Measurements from ENCODE around the gene C11orf21. TPM values are rescaled to one million over a fixed set of nuclear protein-coding genes. Genes with fewer than 3 reads are reported as not detected.

C11orf21 gene
- total and polyA plus RNA-seq, 10 of the 15 experiments (the other 5 are each of a cell fraction or from before 2014, with no cell fraction given), result 0.04 to 0.26 (median 0.11) TPM; not detected in 7

DNA sequence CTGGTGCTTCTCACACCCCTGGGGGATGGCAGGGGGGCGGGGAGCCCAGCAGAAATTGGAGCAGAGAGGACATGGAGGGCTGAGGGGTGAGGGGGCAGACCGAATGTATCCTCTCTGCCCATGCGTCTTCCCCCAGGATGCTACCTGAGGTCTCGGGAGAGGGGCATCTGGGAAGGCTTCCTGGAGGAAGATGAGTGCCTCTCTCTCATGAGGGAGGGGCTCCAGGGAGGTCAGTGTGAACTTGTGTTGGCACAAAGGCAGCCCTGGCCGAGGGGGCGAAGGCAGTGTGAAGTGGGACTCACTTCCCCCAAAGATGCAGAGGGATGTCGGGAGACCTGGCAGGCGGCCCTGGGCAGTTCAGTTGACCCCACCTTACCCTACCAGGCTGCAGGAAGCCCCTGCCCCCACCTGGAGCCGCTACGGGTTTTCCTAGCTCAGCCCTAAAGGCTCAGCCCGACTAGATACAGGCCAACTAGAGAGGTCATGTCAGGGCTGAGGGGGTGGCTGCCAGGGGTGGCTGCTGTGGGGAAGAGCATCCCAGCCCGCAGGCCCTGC lies 41.7 kb downstream of the C11orf21 start:
- FAIRE-seq (no peak), ATAC-seq (no peak)
- TF ChIP-seq, protein P1, sequence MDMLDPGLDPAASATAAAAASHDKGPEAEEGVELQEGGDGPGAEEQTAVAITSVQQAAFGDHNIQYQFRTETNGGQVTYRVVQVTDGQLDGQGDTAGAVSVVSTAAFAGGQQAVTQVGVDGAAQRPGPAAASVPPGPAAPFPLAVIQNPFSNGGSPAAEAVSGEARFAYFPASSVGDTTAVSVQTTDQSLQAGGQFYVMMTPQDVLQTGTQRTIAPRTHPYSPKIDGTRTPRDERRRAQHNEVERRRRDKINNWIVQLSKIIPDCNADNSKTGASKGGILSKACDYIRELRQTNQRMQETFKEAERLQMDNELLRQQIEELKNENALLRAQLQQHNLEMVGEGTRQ (IDR thresholded peaks at IDR 0.05; ENCODE audit: borderline replicate concordance, low read depth, low read length), result no peak
- TF ChIP-seq ETV6 (conservative IDR thresholded peaks at IDR 0.05 in 1 of 2, IDR thresholded peaks at IDR 0.05 in 1 of 2; ENCODE audit: borderline replicate concordance in 1 of 2, low read depth in 1 of 2) (no peak), POU2F2 (IDR thresholded peaks at IDR 0.05; ENCODE audit: borderline replicate concordance, low read depth, low read length) (no peak), DPF2 (IDR thresholded peaks at IDR 0.05) (no peak), IKZF1 (conservative IDR thresholded peaks at IDR 0.05) (no peak), BACH1 (IDR thresholded peaks at IDR 0.05; ENCODE audit: borderline replicate concordance) (no peak), ZNF207 (IDR thresholded peaks at IDR 0.05; ENCODE audit: borderline replicate concordance) (no peak)
- TF ChIP-seq, protein P2, sequence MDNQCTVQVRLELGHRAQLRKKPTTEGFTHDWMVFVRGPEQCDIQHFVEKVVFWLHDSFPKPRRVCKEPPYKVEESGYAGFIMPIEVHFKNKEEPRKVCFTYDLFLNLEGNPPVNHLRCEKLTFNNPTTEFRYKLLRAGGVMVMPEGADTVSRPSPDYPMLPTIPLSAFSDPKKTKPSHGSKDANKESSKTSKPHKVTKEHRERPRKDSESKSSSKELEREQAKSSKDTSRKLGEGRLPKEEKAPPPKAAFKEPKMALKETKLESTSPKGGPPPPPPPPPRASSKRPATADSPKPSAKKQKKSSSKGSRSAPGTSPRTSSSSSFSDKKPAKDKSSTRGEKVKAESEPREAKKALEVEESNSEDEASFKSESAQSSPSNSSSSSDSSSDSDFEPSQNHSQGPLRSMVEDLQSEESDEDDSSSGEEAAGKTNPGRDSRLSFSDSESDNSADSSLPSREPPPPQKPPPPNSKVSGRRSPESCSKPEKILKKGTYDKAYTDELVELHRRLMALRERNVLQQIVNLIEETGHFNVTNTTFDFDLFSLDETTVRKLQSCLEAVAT (IDR thresholded peaks at IDR 0.05), result no peak
- TF ChIP-seq, protein P3, sequence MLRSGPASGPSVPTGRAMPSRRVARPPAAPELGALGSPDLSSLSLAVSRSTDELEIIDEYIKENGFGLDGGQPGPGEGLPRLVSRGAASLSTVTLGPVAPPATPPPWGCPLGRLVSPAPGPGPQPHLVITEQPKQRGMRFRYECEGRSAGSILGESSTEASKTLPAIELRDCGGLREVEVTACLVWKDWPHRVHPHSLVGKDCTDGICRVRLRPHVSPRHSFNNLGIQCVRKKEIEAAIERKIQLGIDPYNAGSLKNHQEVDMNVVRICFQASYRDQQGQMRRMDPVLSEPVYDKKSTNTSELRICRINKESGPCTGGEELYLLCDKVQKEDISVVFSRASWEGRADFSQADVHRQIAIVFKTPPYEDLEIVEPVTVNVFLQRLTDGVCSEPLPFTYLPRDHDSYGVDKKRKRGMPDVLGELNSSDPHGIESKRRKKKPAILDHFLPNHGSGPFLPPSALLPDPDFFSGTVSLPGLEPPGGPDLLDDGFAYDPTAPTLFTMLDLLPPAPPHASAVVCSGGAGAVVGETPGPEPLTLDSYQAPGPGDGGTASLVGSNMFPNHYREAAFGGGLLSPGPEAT (IDR thresholded peaks at IDR 0.05; ENCODE audit: low read depth), result no peak
- TF ChIP-seq, protein P4, sequence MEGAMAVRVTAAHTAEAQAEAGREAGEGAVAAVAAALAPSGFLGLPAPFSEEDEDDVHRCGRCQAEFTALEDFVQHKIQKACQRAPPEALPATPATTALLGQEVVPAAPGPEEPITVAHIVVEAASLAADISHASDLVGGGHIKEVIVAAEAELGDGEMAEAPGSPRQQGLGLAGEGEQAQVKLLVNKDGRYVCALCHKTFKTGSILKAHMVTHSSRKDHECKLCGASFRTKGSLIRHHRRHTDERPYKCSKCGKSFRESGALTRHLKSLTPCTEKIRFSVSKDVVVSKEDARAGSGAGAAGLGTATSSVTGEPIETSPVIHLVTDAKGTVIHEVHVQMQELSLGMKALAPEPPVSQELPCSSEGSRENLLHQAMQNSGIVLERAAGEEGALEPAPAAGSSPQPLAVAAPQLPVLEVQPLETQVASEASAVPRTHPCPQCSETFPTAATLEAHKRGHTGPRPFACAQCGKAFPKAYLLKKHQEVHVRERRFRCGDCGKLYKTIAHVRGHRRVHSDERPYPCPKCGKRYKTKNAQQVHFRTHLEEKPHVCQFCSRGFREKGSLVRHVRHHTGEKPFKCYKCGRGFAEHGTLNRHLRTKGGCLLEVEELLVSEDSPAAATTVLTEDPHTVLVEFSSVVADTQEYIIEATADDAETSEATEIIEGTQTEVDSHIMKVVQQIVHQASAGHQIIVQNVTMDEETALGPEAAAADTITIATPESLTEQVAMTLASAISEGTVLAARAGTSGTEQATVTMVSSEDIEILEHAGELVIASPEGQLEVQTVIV (IDR thresholded peaks at IDR 0.05; ENCODE audit: borderline replicate concordance, partially characterized antibody), result no peak
- TF ChIP-seq, protein P5, sequence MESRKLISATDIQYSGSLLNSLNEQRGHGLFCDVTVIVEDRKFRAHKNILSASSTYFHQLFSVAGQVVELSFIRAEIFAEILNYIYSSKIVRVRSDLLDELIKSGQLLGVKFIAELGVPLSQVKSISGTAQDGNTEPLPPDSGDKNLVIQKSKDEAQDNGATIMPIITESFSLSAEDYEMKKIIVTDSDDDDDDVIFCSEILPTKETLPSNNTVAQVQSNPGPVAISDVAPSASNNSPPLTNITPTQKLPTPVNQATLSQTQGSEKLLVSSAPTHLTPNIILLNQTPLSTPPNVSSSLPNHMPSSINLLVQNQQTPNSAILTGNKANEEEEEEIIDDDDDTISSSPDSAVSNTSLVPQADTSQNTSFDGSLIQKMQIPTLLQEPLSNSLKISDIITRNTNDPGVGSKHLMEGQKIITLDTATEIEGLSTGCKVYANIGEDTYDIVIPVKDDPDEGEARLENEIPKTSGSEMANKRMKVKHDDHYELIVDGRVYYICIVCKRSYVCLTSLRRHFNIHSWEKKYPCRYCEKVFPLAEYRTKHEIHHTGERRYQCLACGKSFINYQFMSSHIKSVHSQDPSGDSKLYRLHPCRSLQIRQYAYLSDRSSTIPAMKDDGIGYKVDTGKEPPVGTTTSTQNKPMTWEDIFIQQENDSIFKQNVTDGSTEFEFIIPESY (IDR thresholded peaks at IDR 0.05), result no peak

More for the DNA sequence above, 41.7 kb downstream of the C11orf21 start:
- CTCF ChIA-PET, result no interaction called here
- Histone ChIP-seq H3K27ac (ENCODE audit: control insufficient read depth, insufficient read depth) (no peak overlapping the region), H3K9me3 (replicated peaks; ENCODE audit: control insufficient read depth, insufficient read depth, low read length) (no peaks in the 10 kb centered on the region), H3K79me2 (ENCODE audit: control insufficient read depth, insufficient read depth, low read length) (no peaks in the 10 kb centered on the region), H3K4me3 (no peak overlapping the region), H3K9ac (ENCODE audit: control insufficient read depth, insufficient read depth, low read length) (no peak overlapping the region), H3K36me3 (ENCODE audit: control insufficient read depth in 2 of 2, insufficient read depth in 2 of 2, low read length in 1 of 2) (no peaks in the 10 kb centered on the region), H4K20me1 (ENCODE audit: control insufficient read depth, insufficient read depth) (no peaks in the 10 kb centered on the region), H2AFZ (ENCODE audit: control insufficient read depth, low read depth, low read length) (no peak overlapping the region), H3K4me2 (ENCODE audit: control insufficient read depth, insufficient read depth) (no peak overlapping the region), H3K27me3 (replicated peaks in 1 of 2; ENCODE audit: control insufficient read depth in 2 of 2, insufficient read depth in 2 of 2, low read length in 1 of 2) (no peaks in the 10 kb centered on the region), H3K4me1 (ENCODE audit: control insufficient read depth, insufficient read depth, low read length) (no peaks in the 10 kb centered on the region)
- BruUV-seq (replicated peaks), result no TSS peak
- in situ Hi-C loops (cut with MboI) (no loop called here), intact Hi-C loops (cut with micrococcal nuclease; ENCODE audit: unreplicated experiment) (no loop called here)
- RAD21 ChIA-PET (ENCODE audit: unreplicated experiment), result no interaction called here
- WGBS (ENCODE audit: insufficient coverage, insufficient replicate concordance, low lambda C conversion rate, missing lambda C conversion rate), result 33% methylated on average over 12 of the region's 12 CpGs
- DNase-seq (ENCODE audit: low read depth, low spot score), result no peak
- SMC1A ChIA-PET (ENCODE audit: uncharacterized antibody, unreplicated experiment), result no interaction called here
- POLR2A ChIA-PET, result no interaction called here
